HL-60 (cell line): ENCODE results near the gene ATF1.

Experiments used
- POLR2AphosphoS5 ChIP-seq: IDR thresholded peaks from 2 replicates; pipeline ENCODE4 v1.6.1; 2012; ENCODE audit warnings: low read depth
- TF ChIP-seq, protein P1 (sequence below): IDR thresholded peaks from one replicate; pipeline ENCODE4 v1.5.1; 2011; ENCODE audit warnings: low read length, control low read depth, inconsistent platforms; ENCODE audit not compliant: insufficient read depth

DNA sequence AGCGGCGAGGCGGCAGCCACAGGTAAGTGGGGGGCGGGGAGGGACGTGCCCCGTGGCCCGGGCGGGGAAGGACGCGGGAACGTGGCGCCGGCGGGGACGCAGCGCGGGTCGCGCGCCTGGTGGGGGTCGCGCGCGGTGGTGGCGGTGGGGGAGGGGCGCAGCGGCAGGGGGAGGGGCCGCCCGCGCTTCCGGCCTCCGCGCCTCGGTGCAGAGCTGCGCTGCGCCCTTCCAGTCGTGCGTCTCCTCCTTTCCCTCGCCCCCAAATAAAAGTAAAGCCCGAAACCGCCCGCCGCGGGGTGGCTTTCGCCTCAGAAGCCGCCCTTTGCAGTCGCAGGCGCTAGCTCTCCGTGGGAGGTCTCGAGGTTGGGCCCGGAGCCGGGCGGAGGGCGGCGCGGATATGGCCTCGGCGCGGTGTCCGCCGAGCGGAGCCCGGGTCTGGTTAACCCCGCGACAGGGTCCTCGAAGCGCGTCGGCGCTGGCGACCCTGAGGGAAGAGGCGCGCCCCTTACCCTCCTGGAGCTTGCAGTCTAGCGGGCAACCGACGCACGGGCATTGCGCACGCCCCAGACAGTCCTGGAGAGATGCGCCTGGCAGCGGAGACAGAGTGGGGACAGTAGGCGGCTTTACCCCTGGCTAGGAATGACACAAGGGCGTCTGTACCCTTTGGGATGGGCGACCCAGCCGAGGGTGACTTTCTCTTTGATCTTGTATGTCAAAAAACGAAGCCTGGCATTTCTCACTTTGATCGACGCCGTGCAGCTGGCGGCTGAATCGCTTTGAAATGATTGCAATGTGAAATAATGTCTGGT, 589 bp downstream of the ATF1 start:
- TF ChIP-seq, protein P1, sequence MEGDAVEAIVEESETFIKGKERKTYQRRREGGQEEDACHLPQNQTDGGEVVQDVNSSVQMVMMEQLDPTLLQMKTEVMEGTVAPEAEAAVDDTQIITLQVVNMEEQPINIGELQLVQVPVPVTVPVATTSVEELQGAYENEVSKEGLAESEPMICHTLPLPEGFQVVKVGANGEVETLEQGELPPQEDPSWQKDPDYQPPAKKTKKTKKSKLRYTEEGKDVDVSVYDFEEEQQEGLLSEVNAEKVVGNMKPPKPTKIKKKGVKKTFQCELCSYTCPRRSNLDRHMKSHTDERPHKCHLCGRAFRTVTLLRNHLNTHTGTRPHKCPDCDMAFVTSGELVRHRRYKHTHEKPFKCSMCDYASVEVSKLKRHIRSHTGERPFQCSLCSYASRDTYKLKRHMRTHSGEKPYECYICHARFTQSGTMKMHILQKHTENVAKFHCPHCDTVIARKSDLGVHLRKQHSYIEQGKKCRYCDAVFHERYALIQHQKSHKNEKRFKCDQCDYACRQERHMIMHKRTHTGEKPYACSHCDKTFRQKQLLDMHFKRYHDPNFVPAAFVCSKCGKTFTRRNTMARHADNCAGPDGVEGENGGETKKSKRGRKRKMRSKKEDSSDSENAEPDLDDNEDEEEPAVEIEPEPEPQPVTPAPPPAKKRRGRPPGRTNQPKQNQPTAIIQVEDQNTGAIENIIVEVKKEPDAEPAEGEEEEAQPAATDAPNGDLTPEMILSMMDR = no peak
- TF ChIP-seq POLR2AphosphoS5 = no peak; the same call in 1 of the 2 replicates
